Gastroesophageal sphincter (tissue), 4 donors: Measurements from ENCODE around the gene RASSF5. TPM values are rescaled to one million over a fixed set of nuclear protein-coding genes. Genes with fewer than 3 reads are reported as not detected.

ENCODE experiments used
- ATAC-seq: fragments of 150-250 bp; one replicate; pipeline ENCODE4 v1.9.1; 2016; ENCODE audit warnings: mild to moderate bottlenecking, moderate library complexity
- H3K27ac ChIP-seq, 4 donors: fragments of 200-600 bp; sonication (generic) in 3 of 4; 1 replicate in 3 of 4; 2 replicates in 1 of 4; pipeline ENCODE4 v1.5.1; 2016 to 2019
- H3K27me3 ChIP-seq: fragments of 200-600 bp; sonication (generic); one replicate; pipeline ENCODE4 v1.5.1; 2019
- H3K36me3 ChIP-seq, 2 donors: fragments of 200-600 bp; sonication (generic); one replicate each; pipeline ENCODE4 v1.5.1; 2019; ENCODE audit warnings: control low read depth in 1 of 2
- H3K4me1 ChIP-seq, 3 donors: fragments of 200-600 bp; sonication (generic); 1 replicate in 2 of 3; 2 replicates in 1 of 3; pipeline ENCODE4 v1.5.1; 2016 to 2019; ENCODE audit warnings: control low read depth in 2 of 3
- H3K4me3 ChIP-seq, 2 donors: fragments of 200-600 bp; sonication (generic); one replicate each; pipeline ENCODE4 v1.5.1; 2019; ENCODE audit warnings: mild to moderate bottlenecking in 1 of 2, moderate library complexity in 1 of 2
- H3K9me3 ChIP-seq, 3 donors: fragments of 200-600 bp; sonication (generic); one replicate each; pipeline ENCODE4 v1.5.1; 2017 to 2019; ENCODE audit warnings: control low read depth in 2 of 3
- EP300 ChIP-seq: sonication (generic); formaldehyde crosslinking; IDR thresholded peaks from one replicate; pipeline ENCODE4 v1.6.1; 2017; ENCODE audit warnings: antibody characterized with exemption, mild to moderate bottlenecking
- POLR2A ChIP-seq, 2 donors: fragments of 450-650 bp; IDR thresholded peaks; one replicate each; pipeline ENCODE4 v1.6.1; 2017; ENCODE audit warnings: antibody characterized with exemption in 2 of 2, mild to moderate bottlenecking in 2 of 2, moderate library complexity in 1 of 2
- POLR2AphosphoS5 ChIP-seq: sonication (generic); formaldehyde crosslinking; IDR thresholded peaks from one replicate; pipeline ENCODE4 v1.6.1; 2017; ENCODE audit warnings: antibody characterized with exemption
- WGBS, 2 donors: methylation state at CpG; one replicate each; pipeline ENCODE4 v1.1.5; 2018; ENCODE audit warnings: low coverage in 1 of 2; 5-methylcytosine and 5-hydroxymethylcytosine counted together
- total RNA-seq, 4 donors: library from RNA; depleted of rRNA; stranded (reverse); fragments of >200 nt; gene quantifications; one replicate each; pipeline ENCODE4 v1.1.0, GENCODE V29; 2016
- TF ChIP-seq, protein P1 (sequence below), 4 experiments: fragments of 200-600 bp in 2 of 4; fragments of 450-650 bp in 2 of 4; sonication (generic) in 1 of 4; IDR thresholded peaks; one replicate each; pipeline ENCODE4 v1.5.1; 2017 to 2019; ENCODE audit warnings: antibody characterized with exemption in 4 of 4, mild to moderate bottlenecking in 2 of 4, moderate library complexity in 2 of 4

Gene RASSF5
- total RNA-seq, 4 donors from 2014 or later: 6.2 to 23.3 (median 8.5) TPM

DNA sequence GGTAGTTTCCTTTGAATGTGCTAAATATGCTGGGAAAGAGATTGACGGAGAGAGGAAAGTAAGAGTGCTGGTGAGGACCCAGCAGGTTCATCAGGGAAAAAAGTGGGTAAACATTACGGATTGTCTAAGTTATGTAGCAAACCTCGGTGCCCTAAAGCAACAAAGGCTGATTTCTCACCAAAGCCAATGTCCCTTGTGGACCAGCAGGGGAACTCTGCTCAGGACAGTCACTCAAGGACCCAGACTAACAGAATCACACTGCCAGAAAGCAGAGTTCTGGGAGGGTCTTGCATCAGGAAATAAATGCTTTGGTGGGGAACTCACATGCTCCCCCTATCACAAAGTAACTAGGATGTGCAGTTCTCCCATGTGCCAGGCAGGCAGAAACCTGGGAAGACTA is 38.8 kb upstream of the RASSF5 start:
- 50 to 79% methylated on average over 2 to 3 of the region's 3 CpGs for WGBS, 2 donors
- Histone ChIP-seq H3K4me1 (peaks cover 0 to 38% (median 9%) of the 10 kb centered on the region in 3 donors), H3K9me3 (no peaks in the 10 kb centered on the region), H3K4me3 (no peak overlapping the region), H3K36me3 (no peaks in the 10 kb centered on the region), H3K27me3 (peaks cover 23% of the 10 kb centered on the region), H3K27ac (no peak overlapping the region)
- no peak for TF ChIP-seq POLR2AphosphoS5
- no peak for TF ChIP-seq POLR2A (IDR thresholded peaks at IDR 0.05)
- TF ChIP-seq, protein P1, sequence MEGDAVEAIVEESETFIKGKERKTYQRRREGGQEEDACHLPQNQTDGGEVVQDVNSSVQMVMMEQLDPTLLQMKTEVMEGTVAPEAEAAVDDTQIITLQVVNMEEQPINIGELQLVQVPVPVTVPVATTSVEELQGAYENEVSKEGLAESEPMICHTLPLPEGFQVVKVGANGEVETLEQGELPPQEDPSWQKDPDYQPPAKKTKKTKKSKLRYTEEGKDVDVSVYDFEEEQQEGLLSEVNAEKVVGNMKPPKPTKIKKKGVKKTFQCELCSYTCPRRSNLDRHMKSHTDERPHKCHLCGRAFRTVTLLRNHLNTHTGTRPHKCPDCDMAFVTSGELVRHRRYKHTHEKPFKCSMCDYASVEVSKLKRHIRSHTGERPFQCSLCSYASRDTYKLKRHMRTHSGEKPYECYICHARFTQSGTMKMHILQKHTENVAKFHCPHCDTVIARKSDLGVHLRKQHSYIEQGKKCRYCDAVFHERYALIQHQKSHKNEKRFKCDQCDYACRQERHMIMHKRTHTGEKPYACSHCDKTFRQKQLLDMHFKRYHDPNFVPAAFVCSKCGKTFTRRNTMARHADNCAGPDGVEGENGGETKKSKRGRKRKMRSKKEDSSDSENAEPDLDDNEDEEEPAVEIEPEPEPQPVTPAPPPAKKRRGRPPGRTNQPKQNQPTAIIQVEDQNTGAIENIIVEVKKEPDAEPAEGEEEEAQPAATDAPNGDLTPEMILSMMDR (IDR thresholded peaks at IDR 0.05): peak in 1 of 4 experiments; percentile 1
- no peak for ATAC-seq

DNA sequence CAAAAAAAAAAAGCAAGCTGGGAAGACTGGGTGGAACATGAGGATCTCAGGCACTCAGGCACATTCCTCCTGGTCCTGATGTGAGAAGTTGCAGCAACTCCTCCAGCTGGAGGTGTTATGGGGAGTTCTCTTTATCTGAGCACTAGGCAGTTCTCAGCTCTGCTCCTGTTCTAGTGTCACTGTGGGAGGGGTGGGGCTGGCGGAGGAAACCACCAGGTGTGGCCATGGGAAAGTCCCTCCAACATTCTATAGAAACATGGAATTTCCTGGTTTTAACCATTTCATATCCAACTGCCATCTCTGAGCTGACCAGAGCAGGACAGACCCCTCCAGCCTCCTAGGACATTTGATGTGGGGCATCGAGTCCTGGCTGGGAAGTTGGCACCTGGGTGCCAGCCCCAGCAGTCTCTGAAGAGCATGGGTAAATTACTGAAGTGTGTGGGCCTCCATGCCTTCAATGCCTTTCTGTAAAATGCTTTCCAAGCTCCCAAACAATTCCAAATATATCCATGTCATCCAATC is 37.9 kb upstream of the RASSF5 start:
- Histone ChIP-seq H3K4me1 (peaks cover 0 to 38% (median 9%) of the 10 kb centered on the region in 3 donors), H3K36me3 (peaks cover 0 to 5% of the 10 kb centered on the region in 2 donors), H3K9me3 (no peaks in the 10 kb centered on the region), H3K27ac (no peak overlapping the region), H3K4me3 (no peak overlapping the region), H3K27me3 (peaks cover 23% of the 10 kb centered on the region)
- 60% methylated on average over 1 of the region's 2 CpGs; no CpG with 5 or more reads in 1 of the 2 donors for WGBS, 2 donors
- TF ChIP-seq POLR2A (IDR thresholded peaks at IDR 0.05) (no peak), EP300 (no peak)
- TF ChIP-seq, protein P1 (IDR thresholded peaks at IDR 0.05): no peak
- ATAC-seq: no peak

DNA sequence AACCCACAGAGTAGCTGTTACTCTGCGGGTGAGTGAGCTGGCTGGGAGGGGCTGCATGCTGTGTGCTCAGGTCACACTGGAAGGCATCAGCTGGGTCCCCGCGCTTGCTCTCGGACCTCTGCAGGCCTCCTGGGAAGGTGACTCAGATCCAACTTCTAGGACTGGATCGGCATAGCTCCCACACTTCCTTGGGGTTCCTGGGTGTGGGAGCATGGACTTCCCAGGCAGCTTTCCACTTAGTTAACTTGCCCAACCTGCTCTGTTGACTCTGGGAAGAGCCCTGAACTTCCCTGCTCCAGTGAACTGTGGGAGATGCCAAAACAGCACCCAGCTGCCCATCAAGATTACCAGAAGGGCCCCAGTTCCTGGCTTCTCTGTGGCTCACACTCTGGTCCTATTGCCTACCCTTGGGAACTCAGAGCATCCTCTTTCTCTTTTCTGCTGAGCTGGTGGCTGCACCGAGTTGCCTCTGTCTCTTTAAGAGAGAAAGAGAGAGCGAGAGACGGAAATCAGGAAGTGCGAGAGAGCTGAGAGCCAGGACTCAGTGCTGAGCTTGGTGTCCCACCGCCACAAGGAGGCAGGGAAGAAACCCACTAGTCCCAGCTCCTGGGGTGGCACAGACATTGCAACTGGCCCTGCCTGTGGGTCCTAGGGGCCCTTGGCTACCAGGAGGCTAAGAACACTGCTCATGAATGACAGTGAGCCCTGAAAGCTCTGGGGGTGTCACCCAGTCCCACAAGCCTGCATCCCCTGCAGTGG is 37.2 kb upstream of the RASSF5 start, which contains the start of gene IKBKE:
Gene IKBKE (plus strand): TSS at position 544 of the 759 bp plus-strand sequence. CDS start 2,752 bp downstream, outside the sequence.
- Histone ChIP-seq H3K27ac (peak within 1 kb of the TSS in 3 of 4 donors; percentile 18 to 62 (median 37)), H3K9me3 (no peaks in the 10 kb centered on the region), H3K4me3 (peak within 1 kb of the TSS; percentile 62 to 63), H3K27me3 (peaks cover 23% of the 10 kb centered on the region), H3K4me1 (peaks cover 0 to 38% (median 9%) of the 10 kb centered on the region in 3 donors), H3K36me3 (peaks cover 0 to 11% of the 10 kb centered on the region in 2 donors)
- 13% methylated on average over 6 of the region's 10 CpGs; no CpG with 5 or more reads in 1 of the 2 donors for WGBS, 2 donors
- TF ChIP-seq POLR2AphosphoS5: no peak
- TF ChIP-seq, protein P1 (IDR thresholded peaks at IDR 0.05): peak in 3 of 4 experiments; percentile 18 to 43 (median 36)
- ATAC-seq: peak; percentile 69

DNA sequence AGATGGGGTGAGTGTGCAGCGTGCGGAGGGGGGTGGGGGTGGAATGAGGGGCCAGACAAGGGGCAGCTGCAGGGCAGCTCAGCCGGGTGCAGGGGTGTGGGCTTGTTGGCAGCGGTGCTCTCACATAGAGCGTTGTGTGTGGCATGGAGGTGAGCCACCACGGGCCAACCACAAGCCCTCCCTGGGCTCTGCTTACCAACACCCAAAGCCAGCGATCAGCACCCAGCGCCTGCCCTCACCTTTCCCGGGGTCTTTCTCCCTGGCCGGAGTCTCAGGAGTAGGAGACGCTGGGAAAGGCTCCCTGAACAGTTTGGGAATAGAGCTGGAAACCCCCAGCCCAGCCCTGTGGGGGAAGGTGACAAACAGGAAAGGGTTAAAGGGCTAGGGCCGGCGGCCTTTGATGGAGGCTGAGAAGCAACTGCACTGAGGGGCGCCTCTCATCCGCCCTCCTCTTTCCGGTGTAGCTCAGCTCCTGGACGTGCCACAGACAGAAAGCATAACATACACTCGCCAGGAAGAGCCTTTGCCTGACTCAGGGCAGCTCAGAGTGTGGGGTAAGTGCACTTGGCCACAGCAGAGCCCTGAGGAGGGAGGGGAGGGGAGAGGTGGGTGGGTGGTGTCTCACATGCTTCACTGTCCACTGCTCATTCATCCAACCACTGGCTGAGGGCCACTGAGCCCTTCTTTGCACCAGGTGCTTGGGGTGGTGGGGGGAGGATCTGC is 36.5 kb upstream of the RASSF5 start:
- 0% methylated on average over 3 of the region's 18 CpGs; no CpG with 5 or more reads in 1 of the 2 donors for WGBS, 2 donors
- no peaks in the 10 kb centered on the region for H3K9me3 ChIP-seq
- TF ChIP-seq POLR2A (IDR thresholded peaks at IDR 0.05) (no peak), POLR2AphosphoS5 (no peak), EP300 (no peak)
- TF ChIP-seq, protein P1 (IDR thresholded peaks at IDR 0.05): no peak
- H3K4me3 ChIP-seq: peak overlapping the region; percentile 62 to 63
- H3K4me1 ChIP-seq: peaks cover 0 to 38% (median 9%) of the 10 kb centered on the region in 3 donors
- H3K27ac ChIP-seq: peak overlapping the region in 3 of 4 donors; percentile 18 to 62 (median 37)
- peaks cover 0 to 14% of the 10 kb centered on the region in 2 donors for H3K36me3 ChIP-seq
- peak; percentile 42 for ATAC-seq
- peaks cover 23% of the 10 kb centered on the region for H3K27me3 ChIP-seq
